Measurements from ENCODE around the gene SWSAP1. TPM values are rescaled to one million over a fixed set of nuclear protein-coding genes. Genes with fewer than 3 reads are reported as not detected.

Gene SWSAP1
- total and polyA plus RNA-seq, 9 of the 15 experiments (the other 6 are each of a cell fraction or from before 2014, with no cell fraction given) = 0.18 to 2.8 (median 1.7) TPM

DNA sequence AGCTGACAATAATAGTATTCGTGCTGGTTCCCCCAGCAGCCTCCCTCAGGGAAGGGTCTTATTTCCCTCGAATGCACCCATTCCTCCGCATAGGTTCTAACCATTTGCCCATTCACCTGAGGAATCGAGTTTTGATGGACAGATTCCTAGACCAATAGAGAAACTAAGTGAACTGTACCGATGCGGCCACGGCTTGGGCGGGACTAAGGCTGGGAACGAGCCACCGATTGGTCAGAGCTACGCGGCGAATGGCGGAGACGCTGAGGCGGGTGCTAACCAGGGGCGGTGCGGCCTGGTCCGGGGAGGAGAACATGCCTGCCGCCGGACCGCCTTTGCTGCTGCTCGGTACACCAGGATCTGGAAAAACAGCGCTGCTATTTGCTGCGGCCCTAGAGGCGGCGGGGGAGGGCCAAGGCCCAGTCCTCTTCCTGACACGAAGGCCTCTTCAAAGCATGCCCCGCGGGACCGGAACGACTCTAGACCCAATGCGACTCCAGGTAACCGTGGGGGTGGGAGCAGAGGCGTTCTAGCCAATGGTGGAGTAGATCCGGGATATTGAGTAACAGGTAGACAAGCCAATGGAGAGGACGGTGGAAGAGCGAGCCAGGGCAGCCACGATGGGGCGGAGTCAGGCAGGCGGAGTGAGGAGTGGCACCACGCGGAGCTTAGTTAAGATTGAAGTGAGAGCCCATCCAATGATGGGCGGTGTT lies at the start of gene SWSAP1 (continued):
- TF ChIP-seq, protein P1, sequence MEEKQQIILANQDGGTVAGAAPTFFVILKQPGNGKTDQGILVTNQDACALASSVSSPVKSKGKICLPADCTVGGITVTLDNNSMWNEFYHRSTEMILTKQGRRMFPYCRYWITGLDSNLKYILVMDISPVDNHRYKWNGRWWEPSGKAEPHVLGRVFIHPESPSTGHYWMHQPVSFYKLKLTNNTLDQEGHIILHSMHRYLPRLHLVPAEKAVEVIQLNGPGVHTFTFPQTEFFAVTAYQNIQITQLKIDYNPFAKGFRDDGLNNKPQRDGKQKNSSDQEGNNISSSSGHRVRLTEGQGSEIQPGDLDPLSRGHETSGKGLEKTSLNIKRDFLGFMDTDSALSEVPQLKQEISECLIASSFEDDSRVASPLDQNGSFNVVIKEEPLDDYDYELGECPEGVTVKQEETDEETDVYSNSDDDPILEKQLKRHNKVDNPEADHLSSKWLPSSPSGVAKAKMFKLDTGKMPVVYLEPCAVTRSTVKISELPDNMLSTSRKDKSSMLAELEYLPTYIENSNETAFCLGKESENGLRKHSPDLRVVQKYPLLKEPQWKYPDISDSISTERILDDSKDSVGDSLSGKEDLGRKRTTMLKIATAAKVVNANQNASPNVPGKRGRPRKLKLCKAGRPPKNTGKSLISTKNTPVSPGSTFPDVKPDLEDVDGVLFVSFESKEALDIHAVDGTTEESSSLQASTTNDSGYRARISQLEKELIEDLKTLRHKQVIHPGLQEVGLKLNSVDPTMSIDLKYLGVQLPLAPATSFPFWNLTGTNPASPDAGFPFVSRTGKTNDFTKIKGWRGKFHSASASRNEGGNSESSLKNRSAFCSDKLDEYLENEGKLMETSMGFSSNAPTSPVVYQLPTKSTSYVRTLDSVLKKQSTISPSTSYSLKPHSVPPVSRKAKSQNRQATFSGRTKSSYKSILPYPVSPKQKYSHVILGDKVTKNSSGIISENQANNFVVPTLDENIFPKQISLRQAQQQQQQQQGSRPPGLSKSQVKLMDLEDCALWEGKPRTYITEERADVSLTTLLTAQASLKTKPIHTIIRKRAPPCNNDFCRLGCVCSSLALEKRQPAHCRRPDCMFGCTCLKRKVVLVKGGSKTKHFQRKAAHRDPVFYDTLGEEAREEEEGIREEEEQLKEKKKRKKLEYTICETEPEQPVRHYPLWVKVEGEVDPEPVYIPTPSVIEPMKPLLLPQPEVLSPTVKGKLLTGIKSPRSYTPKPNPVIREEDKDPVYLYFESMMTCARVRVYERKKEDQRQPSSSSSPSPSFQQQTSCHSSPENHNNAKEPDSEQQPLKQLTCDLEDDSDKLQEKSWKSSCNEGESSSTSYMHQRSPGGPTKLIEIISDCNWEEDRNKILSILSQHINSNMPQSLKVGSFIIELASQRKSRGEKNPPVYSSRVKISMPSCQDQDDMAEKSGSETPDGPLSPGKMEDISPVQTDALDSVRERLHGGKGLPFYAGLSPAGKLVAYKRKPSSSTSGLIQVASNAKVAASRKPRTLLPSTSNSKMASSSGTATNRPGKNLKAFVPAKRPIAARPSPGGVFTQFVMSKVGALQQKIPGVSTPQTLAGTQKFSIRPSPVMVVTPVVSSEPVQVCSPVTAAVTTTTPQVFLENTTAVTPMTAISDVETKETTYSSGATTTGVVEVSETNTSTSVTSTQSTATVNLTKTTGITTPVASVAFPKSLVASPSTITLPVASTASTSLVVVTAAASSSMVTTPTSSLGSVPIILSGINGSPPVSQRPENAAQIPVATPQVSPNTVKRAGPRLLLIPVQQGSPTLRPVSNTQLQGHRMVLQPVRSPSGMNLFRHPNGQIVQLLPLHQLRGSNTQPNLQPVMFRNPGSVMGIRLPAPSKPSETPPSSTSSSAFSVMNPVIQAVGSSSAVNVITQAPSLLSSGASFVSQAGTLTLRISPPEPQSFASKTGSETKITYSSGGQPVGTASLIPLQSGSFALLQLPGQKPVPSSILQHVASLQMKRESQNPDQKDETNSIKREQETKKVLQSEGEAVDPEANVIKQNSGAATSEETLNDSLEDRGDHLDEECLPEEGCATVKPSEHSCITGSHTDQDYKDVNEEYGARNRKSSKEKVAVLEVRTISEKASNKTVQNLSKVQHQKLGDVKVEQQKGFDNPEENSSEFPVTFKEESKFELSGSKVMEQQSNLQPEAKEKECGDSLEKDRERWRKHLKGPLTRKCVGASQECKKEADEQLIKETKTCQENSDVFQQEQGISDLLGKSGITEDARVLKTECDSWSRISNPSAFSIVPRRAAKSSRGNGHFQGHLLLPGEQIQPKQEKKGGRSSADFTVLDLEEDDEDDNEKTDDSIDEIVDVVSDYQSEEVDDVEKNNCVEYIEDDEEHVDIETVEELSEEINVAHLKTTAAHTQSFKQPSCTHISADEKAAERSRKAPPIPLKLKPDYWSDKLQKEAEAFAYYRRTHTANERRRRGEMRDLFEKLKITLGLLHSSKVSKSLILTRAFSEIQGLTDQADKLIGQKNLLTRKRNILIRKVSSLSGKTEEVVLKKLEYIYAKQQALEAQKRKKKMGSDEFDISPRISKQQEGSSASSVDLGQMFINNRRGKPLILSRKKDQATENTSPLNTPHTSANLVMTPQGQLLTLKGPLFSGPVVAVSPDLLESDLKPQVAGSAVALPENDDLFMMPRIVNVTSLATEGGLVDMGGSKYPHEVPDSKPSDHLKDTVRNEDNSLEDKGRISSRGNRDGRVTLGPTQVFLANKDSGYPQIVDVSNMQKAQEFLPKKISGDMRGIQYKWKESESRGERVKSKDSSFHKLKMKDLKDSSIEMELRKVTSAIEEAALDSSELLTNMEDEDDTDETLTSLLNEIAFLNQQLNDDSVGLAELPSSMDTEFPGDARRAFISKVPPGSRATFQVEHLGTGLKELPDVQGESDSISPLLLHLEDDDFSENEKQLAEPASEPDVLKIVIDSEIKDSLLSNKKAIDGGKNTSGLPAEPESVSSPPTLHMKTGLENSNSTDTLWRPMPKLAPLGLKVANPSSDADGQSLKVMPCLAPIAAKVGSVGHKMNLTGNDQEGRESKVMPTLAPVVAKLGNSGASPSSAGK (IDR thresholded peaks at IDR 0.05) = no peak; the same call in 1 of the 2 replicates
- no peak for TF ChIP-seq EGR1 (conservative IDR thresholded peaks at IDR 0.05)
- TF ChIP-seq GTF2F1 (IDR thresholded peaks at IDR 0.05; ENCODE audit: low read depth, low read length) = 0 out of 2 replicates have a peak, but pooled peaks have one; percentile 57
- no peak for TF ChIP-seq TAL1 (IDR thresholded peaks at IDR 0.05)
- no peak for TF ChIP-seq RFX5 (IDR thresholded peaks at IDR 0.05; ENCODE audit: low read depth, low read length)
- TF ChIP-seq ZNF197 (CRISPR knock-in tag; IDR thresholded peaks at IDR 0.05; ENCODE audit: low read depth) = no peak
- TF ChIP-seq, protein P2, sequence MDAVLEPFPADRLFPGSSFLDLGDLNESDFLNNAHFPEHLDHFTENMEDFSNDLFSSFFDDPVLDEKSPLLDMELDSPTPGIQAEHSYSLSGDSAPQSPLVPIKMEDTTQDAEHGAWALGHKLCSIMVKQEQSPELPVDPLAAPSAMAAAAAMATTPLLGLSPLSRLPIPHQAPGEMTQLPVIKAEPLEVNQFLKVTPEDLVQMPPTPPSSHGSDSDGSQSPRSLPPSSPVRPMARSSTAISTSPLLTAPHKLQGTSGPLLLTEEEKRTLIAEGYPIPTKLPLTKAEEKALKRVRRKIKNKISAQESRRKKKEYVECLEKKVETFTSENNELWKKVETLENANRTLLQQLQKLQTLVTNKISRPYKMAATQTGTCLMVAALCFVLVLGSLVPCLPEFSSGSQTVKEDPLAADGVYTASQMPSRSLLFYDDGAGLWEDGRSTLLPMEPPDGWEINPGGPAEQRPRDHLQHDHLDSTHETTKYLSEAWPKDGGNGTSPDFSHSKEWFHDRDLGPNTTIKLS (IDR thresholded peaks at IDR 0.05; ENCODE audit: borderline replicate concordance, low read depth) = peak; percentile 71; the same call in 1 of the 2 replicates
- TF ChIP-seq BDP1 (IDR thresholded peaks at IDR 0.05; ENCODE audit: insufficient read depth, insufficient read length) = no peak
- TF ChIP-seq HDAC2 (IDR thresholded peaks at IDR 0.05) = peak; percentile 5; the same call in 1 of the 2 replicates
- TF ChIP-seq CBX1 (IDR thresholded peaks at IDR 0.05; ENCODE audit: low read depth) = no peak
- 0 out of 2 replicates have a peak, but pooled peaks have one; percentile 20 for TF ChIP-seq HDGF (IDR thresholded peaks at IDR 0.05)
- TF ChIP-seq DNMT1 (IDR thresholded peaks at IDR 0.05) = no peak
- TF ChIP-seq, protein P3, sequence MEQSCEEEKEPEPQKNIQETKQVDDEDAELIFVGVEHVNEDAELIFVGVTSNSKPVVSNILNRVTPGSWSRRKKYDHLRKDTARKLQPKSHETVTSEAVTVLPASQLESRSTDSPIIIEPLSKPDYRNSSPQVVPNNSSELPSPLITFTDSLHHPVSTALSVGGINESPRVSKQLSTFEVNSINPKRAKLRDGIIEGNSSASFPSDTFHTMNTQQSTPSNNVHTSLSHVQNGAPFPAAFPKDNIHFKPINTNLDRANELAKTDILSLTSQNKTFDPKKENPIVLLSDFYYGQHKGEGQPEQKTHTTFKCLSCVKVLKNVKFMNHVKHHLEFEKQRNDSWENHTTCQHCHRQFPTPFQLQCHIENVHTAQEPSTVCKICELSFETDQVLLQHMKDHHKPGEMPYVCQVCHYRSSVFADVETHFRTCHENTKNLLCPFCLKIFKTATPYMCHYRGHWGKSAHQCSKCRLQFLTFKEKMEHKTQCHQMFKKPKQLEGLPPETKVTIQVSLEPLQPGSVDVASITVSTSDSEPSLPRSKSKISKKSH (CRISPR knock-in tag; IDR thresholded peaks at IDR 0.05) = no peak
- no peak for TF ChIP-seq SETDB1 (IDR thresholded peaks at IDR 0.05; ENCODE audit: low read length)
- TF ChIP-seq CTBP1 (IDR thresholded peaks at IDR 0.05; ENCODE audit: borderline replicate concordance) = peak; percentile 63
